Measurements from ENCODE around the gene OR9A2. TPM values are rescaled to one million over a fixed set of nuclear protein-coding genes. Genes with fewer than 3 reads are reported as not detected.

The OR9A2 gene
- total RNA-seq, 1 experiment from 2014 or later: not detected

DNA sequence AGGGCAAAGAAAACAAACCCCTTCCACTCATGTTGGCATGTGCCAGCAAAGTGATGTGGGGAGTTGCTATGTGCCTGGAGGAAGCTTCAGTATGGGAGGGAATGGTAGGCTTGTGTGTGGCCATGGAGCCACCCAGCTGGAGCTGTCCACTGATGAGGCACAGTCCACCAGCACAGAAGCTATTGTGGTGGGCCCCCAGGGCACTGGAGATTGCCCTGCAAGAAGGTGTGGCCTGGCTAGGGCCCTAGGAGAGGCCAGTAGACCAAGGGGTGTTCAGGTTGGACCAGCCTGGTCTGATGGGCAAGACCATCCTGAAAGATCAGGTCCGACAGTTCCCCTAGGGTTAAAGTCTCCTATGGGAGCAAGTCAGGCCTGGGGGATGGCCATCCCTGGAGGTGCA is 42.6 kb downstream of the OR9A2 start (continued):
- no peak for TF ChIP-seq AFF4 (CRISPR knock-in tag; IDR thresholded peaks at IDR 0.05; ENCODE audit: borderline replicate concordance)
- no peak for TF ChIP-seq GABPB1 (CRISPR knock-in tag; IDR thresholded peaks at IDR 0.05)
- TF ChIP-seq SMAD4 (CRISPR knock-in tag; IDR thresholded peaks at IDR 0.05): no peak
- no peak for TF ChIP-seq CDX4 (CRISPR knock-in tag; IDR thresholded peaks at IDR 0.05; ENCODE audit: borderline replicate concordance)
- TF ChIP-seq ATF1 (CRISPR knock-in tag; IDR thresholded peaks at IDR 0.05): no peak
- TF ChIP-seq NFATC4 (CRISPR knock-in tag; IDR thresholded peaks at IDR 0.05): no peak

DNA sequence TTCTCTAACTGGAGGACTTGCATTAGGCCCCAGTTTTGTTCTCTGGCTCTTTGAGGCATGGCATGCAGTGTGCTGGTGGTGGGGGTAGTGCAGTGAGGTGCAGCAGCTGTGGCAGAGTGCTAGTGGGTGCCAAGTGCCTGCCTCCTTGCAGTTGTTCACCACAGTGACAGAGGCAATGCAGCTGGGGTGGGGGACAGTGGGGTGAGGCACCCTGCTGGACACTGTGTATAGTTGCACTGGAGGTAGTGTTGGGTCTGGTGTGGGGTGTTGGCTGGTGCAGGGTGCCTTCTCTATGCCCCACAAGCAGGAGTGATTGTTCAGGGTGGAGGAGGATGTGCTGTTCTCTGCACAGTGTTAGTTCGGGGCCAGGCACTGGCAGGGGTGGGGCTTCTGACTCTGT is 43.1 kb downstream of the OR9A2 start:
- DNase-seq (ENCODE audit: low spot score) (no peak), ATAC-seq (no peak)
- TF ChIP-seq NR1H2 (CRISPR knock-in tag; IDR thresholded peaks at IDR 0.05) (no peak), ZNF317 (CRISPR knock-in tag; IDR thresholded peaks at IDR 0.05; ENCODE audit: borderline replicate concordance, low read depth) (no peak), HMGA2 (CRISPR knock-in tag; IDR thresholded peaks at IDR 0.05) (no peak), GRHL2 (CRISPR knock-in tag; IDR thresholded peaks at IDR 0.05; ENCODE audit: insufficient replicate concordance, severe bottlenecking) (no peak), PRRX2 (CRISPR knock-in tag; IDR thresholded peaks at IDR 0.05) (no peak), ATF1 (CRISPR knock-in tag; IDR thresholded peaks at IDR 0.05) (no peak), ZNF416 (CRISPR knock-in tag; IDR thresholded peaks at IDR 0.05) (no peak), USF1 (CRISPR knock-in tag; IDR thresholded peaks at IDR 0.05) (no peak), ETV6 (CRISPR knock-in tag; IDR thresholded peaks at IDR 0.05) (no peak), KAT7 (CRISPR knock-in tag; IDR thresholded peaks at IDR 0.05; ENCODE audit: borderline replicate concordance) (no peak), ZNF423 (CRISPR knock-in tag; IDR thresholded peaks at IDR 0.05) (no peak), CBFB (CRISPR knock-in tag; IDR thresholded peaks at IDR 0.05; ENCODE audit: low read depth) (no peak), ARID4B (CRISPR knock-in tag; IDR thresholded peaks at IDR 0.05; ENCODE audit: borderline replicate concordance) (no peak), JAZF1 (CRISPR knock-in tag; IDR thresholded peaks at IDR 0.05) (no peak), RORB (CRISPR knock-in tag; IDR thresholded peaks at IDR 0.05) (no peak), PREB (CRISPR knock-in tag; IDR thresholded peaks at IDR 0.05; ENCODE audit: borderline replicate concordance) (no peak)
- TF ChIP-seq, protein P1, sequence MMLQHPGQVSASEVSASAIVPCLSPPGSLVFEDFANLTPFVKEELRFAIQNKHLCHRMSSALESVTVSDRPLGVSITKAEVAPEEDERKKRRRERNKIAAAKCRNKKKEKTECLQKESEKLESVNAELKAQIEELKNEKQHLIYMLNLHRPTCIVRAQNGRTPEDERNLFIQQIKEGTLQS (CRISPR knock-in tag; conservative IDR thresholded peaks at IDR 0.05): no peak
- TF ChIP-seq, protein P2, sequence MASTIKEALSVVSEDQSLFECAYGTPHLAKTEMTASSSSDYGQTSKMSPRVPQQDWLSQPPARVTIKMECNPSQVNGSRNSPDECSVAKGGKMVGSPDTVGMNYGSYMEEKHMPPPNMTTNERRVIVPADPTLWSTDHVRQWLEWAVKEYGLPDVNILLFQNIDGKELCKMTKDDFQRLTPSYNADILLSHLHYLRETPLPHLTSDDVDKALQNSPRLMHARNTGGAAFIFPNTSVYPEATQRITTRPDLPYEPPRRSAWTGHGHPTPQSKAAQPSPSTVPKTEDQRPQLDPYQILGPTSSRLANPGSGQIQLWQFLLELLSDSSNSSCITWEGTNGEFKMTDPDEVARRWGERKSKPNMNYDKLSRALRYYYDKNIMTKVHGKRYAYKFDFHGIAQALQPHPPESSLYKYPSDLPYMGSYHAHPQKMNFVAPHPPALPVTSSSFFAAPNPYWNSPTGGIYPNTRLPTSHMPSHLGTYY (CRISPR knock-in tag; IDR thresholded peaks at IDR 0.05): no peak
- TF ChIP-seq, protein P3, sequence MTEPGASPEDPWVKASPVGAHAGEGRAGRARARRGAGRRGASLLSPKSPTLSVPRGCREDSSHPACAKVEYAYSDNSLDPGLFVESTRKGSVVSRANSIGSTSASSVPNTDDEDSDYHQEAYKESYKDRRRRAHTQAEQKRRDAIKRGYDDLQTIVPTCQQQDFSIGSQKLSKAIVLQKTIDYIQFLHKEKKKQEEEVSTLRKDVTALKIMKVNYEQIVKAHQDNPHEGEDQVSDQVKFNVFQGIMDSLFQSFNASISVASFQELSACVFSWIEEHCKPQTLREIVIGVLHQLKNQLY (CRISPR knock-in tag; IDR thresholded peaks at IDR 0.05): no peak
- H3K36me3 Mint-ChIP-seq: no peaks in the 10 kb centered on the region
- POLR2A ChIA-PET: no interaction called here
- peaks cover 26% of the 10 kb centered on the region for H3K9me3 Mint-ChIP-seq
- H3K4me3 Mint-ChIP-seq: no peak overlapping the region
- no peak overlapping the region for H3K27ac Mint-ChIP-seq
- CTCF ChIA-PET: no interaction called here
- peaks cover 2% of the 10 kb centered on the region for H3K27me3 Mint-ChIP-seq (ENCODE audit: low read depth)
- H3K4me1 Mint-ChIP-seq: no peaks in the 10 kb centered on the region
